Right hindlimb (tissue), 1 donor: ENCODE data around the gene OSGIN1.
"Not testable (repeated sequence)": the region's sequence is repeated elsewhere in the genome, so short reads cannot be mapped to it uniquely, and the experiment has no call there.

Source experiments
- DNase-seq: peaks from one replicate; pipeline ENCODE4 v3.0.0-alpha.2; 2018

Gene OSGIN1

GRCh38 chr16:83942074-83942473 is 11.0 kb upstream of the OSGIN1 start:
- no peak for DNase-seq

- no peak for DNase-seq
Observed at GRCh38 chr16:83942815-83943515, 10.1 kb upstream of the OSGIN1 start.

- DNase-seq, result no peak
Observed at GRCh38 chr16:83943516-83944050, 9.5 kb upstream of the OSGIN1 start.

GRCh38 chr16:83945587-83945986 is 7.5 kb upstream of the OSGIN1 start:
- no peak for DNase-seq

GRCh38 chr16:83946154-83946780 is 6.8 kb upstream of the OSGIN1 start:
- no peak for DNase-seq

- DNase-seq, result no peak
Observed at GRCh38 chr16:83946781-83947566, 6.1 kb upstream of the OSGIN1 start.

GRCh38 chr16:83947642-83948234 is 5.3 kb upstream of the OSGIN1 start:
- DNase-seq, result no peak

GRCh38 chr16:83948914-83949723 is 3.9 kb upstream of the OSGIN1 start:
- no peak for DNase-seq

GRCh38 chr16:83949724-83950001 is 3.4 kb upstream of the OSGIN1 start:
- no peak for DNase-seq

GRCh38 chr16:83950862-83951399 is 2.1 kb upstream of the OSGIN1 start:
- DNase-seq, result not testable (repeated sequence)

GRCh38 chr16:83951544-83951943 is 1.5 kb upstream of the OSGIN1 start:
- no peak for DNase-seq

GRCh38 chr16:83952587-83952939 is 477 bp upstream of the OSGIN1 start:
- DNase-seq, result no peak

- no peak for DNase-seq
Observed at GRCh38 chr16:83953796-83954576, 946 bp downstream of the OSGIN1 start.

- DNase-seq, result no peak
Observed at GRCh38 chr16:83954577-83955016, 1.6 kb downstream of the OSGIN1 start.

GRCh38 chr16:83955218-83956130 is 2.4 kb downstream of the OSGIN1 start:
- DNase-seq, result peak; percentile 60

GRCh38 chr16:83956336-83957289 is 3.6 kb downstream of the OSGIN1 start:
- DNase-seq, result peak; percentile 75

GRCh38 chr16:83957296-83957855 is 4.3 kb downstream of the OSGIN1 start:
- no peak for DNase-seq

- DNase-seq, result no peak
Observed at GRCh38 chr16:83958137-83958845, 5.3 kb downstream of the OSGIN1 start.
